B cell (primary cell): Measurements from ENCODE around the gene BTD. TPM values are rescaled to one million over a fixed set of nuclear protein-coding genes. Genes with fewer than 3 reads are reported as not detected.

ENCODE experiments used
- ATAC-seq: fragments of 200-7000 bp; cut with Tn5 transposase; one replicate; pipeline ENCODE4 v1.10.0; 2021; ENCODE audit warnings: low read depth, mild to moderate bottlenecking, moderate number of reproducible peaks, moderate library complexity
- CTCF ChIA-PET: fragments of 350-600 bp; sonication (Branson Sonifier 250); formaldehyde crosslinking; loops from one replicate; lab custom pipeline; 2021; ENCODE audit warnings: antibody characterized with exemption, inconsistent platforms; lab: Charles Lee
- POLR2A ChIA-PET: fragments of 350-600 bp; sonication (Branson Sonifier 250); formaldehyde crosslinking; loops from one replicate; lab custom pipeline; 2021; ENCODE audit warnings: antibody characterized with exemption; lab: Charles Lee
- DNase-seq: peaks from one replicate; pipeline ENCODE4 v3.0.0; 2013
- H2AFZ ChIP-seq: 2 replicates; pipeline ENCODE4 v1.6.1; 2012; ENCODE audit warnings: mild to moderate bottlenecking, low read depth, low read length; ENCODE audit not compliant: insufficient read depth, poor library complexity, severe bottlenecking
- H3K27ac ChIP-seq, 2 donors: 1 replicate in 1 of 2; 2 replicates in 1 of 2; pipeline ENCODE4 v1.5.1; 2012 to 2013; ENCODE audit warnings: low read length in 2 of 2, mild to moderate bottlenecking in 2 of 2, moderate library complexity in 1 of 2
- H3K27me3 ChIP-seq, 4 experiments: fragments of 200-600 bp in 1 of 4; sonication (generic) in 1 of 4; replicated peaks in 1 of 4; 1 replicate in 2 of 4; 2 replicates in 2 of 4; pipeline versions ENCODE4 v1.6.1 to v1.7.0; 2013 to 2016; ENCODE audit warnings: low read length in 3 of 4, mild to moderate bottlenecking in 2 of 4, mixed read lengths in 1 of 4, moderate library complexity in 1 of 4; ENCODE audit not compliant: insufficient read depth in 4 of 4, control insufficient read depth in 3 of 4; ENCODE audit errors: control extremely low read depth in 1 of 4
- H3K36me3 ChIP-seq, 2 experiments: replicated peaks in 1 of 2; 1 replicate in 1 of 2; 2 replicates in 1 of 2; pipeline versions ENCODE4 v1.6.1 to v1.7.1; 2013; ENCODE audit warnings: low read length in 1 of 2; ENCODE audit not compliant: insufficient read depth in 2 of 2, control insufficient read depth in 1 of 2; ENCODE audit errors: control extremely low read depth in 1 of 2, extremely low read depth in 1 of 2
- H3K4me1 ChIP-seq, 2 donors: fragments of 200-600 bp in 1 of 2; sonication (generic) in 1 of 2; 1 replicate in 1 of 2; 2 replicates in 1 of 2; pipeline versions ENCODE4 v1.5.1 to v1.6.1; 2013 to 2017; ENCODE audit warnings: low read length in 2 of 2; ENCODE audit not compliant: control insufficient read depth in 2 of 2, insufficient read depth in 2 of 2
- H3K4me2 ChIP-seq: replicated peaks from 2 replicates; pipeline ENCODE3; 2012; ENCODE audit warnings: mild to moderate bottlenecking, low read depth, low read length; ENCODE audit not compliant: poor library complexity, severe bottlenecking
- H3K4me3 ChIP-seq, 5 experiments: fragments of 200-600 bp in 1 of 5; sonication (generic) in 1 of 5; 1 replicate in 3 of 5; 2 replicates in 2 of 5; pipeline versions ENCODE4 v1.5.1 to v1.7.0; 2011 to 2016; ENCODE audit warnings: low read length in 4 of 5, mild to moderate bottlenecking in 4 of 5, low read depth in 2 of 5, control low read depth in 1 of 5, moderate library complexity in 1 of 5; ENCODE audit not compliant: insufficient read depth in 1 of 5; ENCODE audit errors: control extremely low read depth in 1 of 5, extremely low read depth in 1 of 5
- H3K79me2 ChIP-seq: fragments of 200-600 bp; sonication (generic); one replicate; pipeline ENCODE4 v1.6.0; 2016; ENCODE audit warnings: low read length; ENCODE audit not compliant: control insufficient read depth, insufficient read depth
- H3K9ac ChIP-seq: fragments of 200-600 bp; sonication (generic); 2 replicates; pipeline ENCODE4 v1.6.1; 2017; ENCODE audit warnings: mild to moderate bottlenecking, low read length, moderate library complexity
- H3K9me3 ChIP-seq, 3 donors: one replicate each; pipeline versions ENCODE4 v1.6.1 to v1.7.1; 2013; ENCODE audit warnings: low read length in 2 of 3; ENCODE audit not compliant: control insufficient read depth in 2 of 3, insufficient read depth in 1 of 3; ENCODE audit errors: control extremely low read depth in 1 of 3
- H4K20me1 ChIP-seq: 2 replicates; pipeline ENCODE4 v1.6.0; 2012; ENCODE audit warnings: mild to moderate bottlenecking, low read length; ENCODE audit not compliant: insufficient read depth, control insufficient read depth, poor library complexity, severe bottlenecking
- H3K27ac Mint-ChIP-seq: one replicate; pipeline ENCODE4 v1.8.0; 2021; ENCODE audit warnings: mixed read lengths
- H3K27me3 Mint-ChIP-seq: one replicate; pipeline ENCODE4 v1.8.0; 2021; ENCODE audit warnings: mixed read lengths
- H3K4me1 Mint-ChIP-seq: one replicate; pipeline ENCODE4 v1.8.0; 2021; ENCODE audit warnings: mixed read lengths
- H3K4me3 Mint-ChIP-seq: one replicate; pipeline ENCODE4 v1.8.0; 2021; ENCODE audit warnings: mixed read lengths
- H3K9me3 Mint-ChIP-seq: one replicate; pipeline ENCODE4 v1.8.0; 2022; ENCODE audit warnings: mixed read lengths; ENCODE audit not compliant: insufficient read depth
- EZH2 ChIP-seq: IDR thresholded peaks from 2 replicates; pipeline ENCODE4 v1.6.1; 2012; ENCODE audit warnings: borderline replicate concordance, low read depth, mild to moderate bottlenecking, moderate library complexity, low read length; ENCODE audit not compliant: insufficient read depth, poor library complexity, severe bottlenecking
- WGBS: methylation state at CpG from one replicate; pipeline ENCODE4 v1.1.5; 2013; ENCODE audit warnings: missing lambda C conversion rate; ENCODE audit not compliant: insufficient coverage; 5-methylcytosine and 5-hydroxymethylcytosine counted together
- intact Hi-C: fragments of 100-400 bp; cut with micrococcal nuclease; formaldehyde crosslinking; loops from one replicate; pipeline ENCODE4 v1.10.0; 2022
- polyA plus RNA-seq: library from polyadenylated mRNA; depleted of rRNA; stranded (reverse); fragments of >200 nt; gene quantifications from 2 replicates; pipeline ENCODE4 v1.2.3, GENCODE V29; 2012
- total RNA-seq, 2 donors: library from RNA; stranded (reverse); fragments of 120-200 nt in 1 of 2; gene quantifications; 1 replicate in 1 of 2; 2 replicates in 1 of 2; pipeline versions ENCODE4 v1.2.3 to v1.2.4, GENCODE V29; 2013 to 2022
- TF ChIP-seq, protein P1 (sequence below): fragments of 200-600 bp; IDR thresholded peaks from one replicate; pipeline ENCODE4 v1.8.0; 2022; ENCODE audit warnings: antibody characterized with exemption, mild to moderate bottlenecking

Gene BTD
- total and polyA plus RNA-seq, 2 donors (not counting 1 experiment from before 2014, with no cell fraction given): 8.2 to 25.3 TPM

DNA sequence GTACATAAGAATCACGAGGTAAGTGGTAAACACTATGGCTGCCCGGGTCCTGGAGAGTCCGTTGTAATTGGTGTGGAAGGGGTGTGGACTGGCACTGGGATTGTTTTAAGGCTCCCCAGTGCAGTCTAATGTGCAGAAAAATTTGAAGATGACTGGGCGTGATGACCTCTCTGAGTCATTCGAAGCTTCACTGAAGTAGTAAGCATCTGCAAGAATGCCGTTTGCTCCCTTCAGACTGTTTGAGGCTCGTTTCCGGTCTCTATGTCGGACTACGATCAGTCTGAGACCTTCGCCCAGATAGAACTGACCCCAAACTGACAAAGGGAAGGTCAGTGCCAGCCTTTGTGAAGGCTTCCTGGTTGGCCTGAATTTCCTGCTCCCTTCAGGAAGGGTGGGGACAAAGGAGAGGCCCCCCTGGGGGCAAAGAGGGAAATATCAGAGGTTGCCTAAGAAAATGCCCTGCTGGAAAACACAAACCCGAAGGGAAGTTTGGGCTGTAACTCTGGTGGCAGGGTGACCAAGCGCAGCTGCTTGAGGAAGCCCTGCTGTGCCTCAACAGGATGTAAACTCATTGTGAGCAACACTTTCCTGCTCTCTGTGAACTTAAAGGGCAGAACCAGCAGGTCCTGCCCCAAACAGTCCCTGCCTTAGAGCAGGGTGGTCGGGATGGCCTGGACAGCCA is 34.6 kb downstream of the BTD start:
- Histone ChIP-seq H3K9me3 (no peaks in the 10 kb centered on the region), H3K4me2 (peak overlapping the region; percentile 32), H4K20me1 (no peaks in the 10 kb centered on the region), H3K4me1 (peaks cover 4 to 18% of the 10 kb centered on the region in 2 donors), H3K36me3 (peaks cover 0 to 2% of the 10 kb centered on the region in 2 experiments), H3K79me2 (no peaks in the 10 kb centered on the region), H3K27ac (no peak overlapping the region), H3K4me3 (no peak overlapping the region), H3K27me3 (no peaks in the 10 kb centered on the region), H2AFZ (peak overlapping the region; percentile 6), H3K9ac (peak overlapping the region; percentile 11)
- ChIA-PET POLR2A (no interaction called here), CTCF (interaction anchor here (1.0 to 2.6 kb wide), 2 partner anchors 9 to 176 kb away, joined by 3 to 8 read pairs; no protein-coding TSS in a partner anchor)
- Mint-ChIP-seq H3K27me3 (no peaks in the 10 kb centered on the region), H3K27ac (peak overlapping the region; percentile 59), H3K4me3 (peak overlapping the region; percentile 38), H3K4me1 (peaks cover 26% of the 10 kb centered on the region), H3K9me3 (no peaks in the 10 kb centered on the region)
- ATAC-seq (peak; percentile 41), DNase-seq (no peak)
- no peak for TF ChIP-seq EZH2
- TF ChIP-seq, protein P1, sequence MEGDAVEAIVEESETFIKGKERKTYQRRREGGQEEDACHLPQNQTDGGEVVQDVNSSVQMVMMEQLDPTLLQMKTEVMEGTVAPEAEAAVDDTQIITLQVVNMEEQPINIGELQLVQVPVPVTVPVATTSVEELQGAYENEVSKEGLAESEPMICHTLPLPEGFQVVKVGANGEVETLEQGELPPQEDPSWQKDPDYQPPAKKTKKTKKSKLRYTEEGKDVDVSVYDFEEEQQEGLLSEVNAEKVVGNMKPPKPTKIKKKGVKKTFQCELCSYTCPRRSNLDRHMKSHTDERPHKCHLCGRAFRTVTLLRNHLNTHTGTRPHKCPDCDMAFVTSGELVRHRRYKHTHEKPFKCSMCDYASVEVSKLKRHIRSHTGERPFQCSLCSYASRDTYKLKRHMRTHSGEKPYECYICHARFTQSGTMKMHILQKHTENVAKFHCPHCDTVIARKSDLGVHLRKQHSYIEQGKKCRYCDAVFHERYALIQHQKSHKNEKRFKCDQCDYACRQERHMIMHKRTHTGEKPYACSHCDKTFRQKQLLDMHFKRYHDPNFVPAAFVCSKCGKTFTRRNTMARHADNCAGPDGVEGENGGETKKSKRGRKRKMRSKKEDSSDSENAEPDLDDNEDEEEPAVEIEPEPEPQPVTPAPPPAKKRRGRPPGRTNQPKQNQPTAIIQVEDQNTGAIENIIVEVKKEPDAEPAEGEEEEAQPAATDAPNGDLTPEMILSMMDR: no peak
- 66% methylated on average over 13 of the region's 14 CpGs for WGBS
- intact Hi-C loops: no loop called here
